Hepatocyte (in vitro differentiated cells): ENCODE measurements around the gene NTRK1. TPM values are rescaled to one million over a fixed set of nuclear protein-coding genes. Genes with fewer than 3 reads are reported as not detected.
A peak's percentile ranks its signal among the peaks of the same experiment; 100 is the strongest.

Experiments used
- DNase-seq: peaks from one replicate; pipeline ENCODE4 v3.0.0-alpha.2; 2016; ENCODE audit warnings: low spot score
- H2AFZ ChIP-seq: fragments of 200-600 bp; sonication (generic); 2 replicates; pipeline ENCODE4 v1.6.0; 2016; ENCODE audit warnings: antibody characterized with exemption, mild to moderate bottlenecking
- H3K27ac ChIP-seq: fragments of 200-600 bp; sonication (generic); 2 replicates; pipeline ENCODE4 v1.5.1; 2016; ENCODE audit warnings: mild to moderate bottlenecking
- H3K27me3 ChIP-seq: fragments of 200-600 bp; sonication (generic); 2 replicates; pipeline ENCODE4 v1.6.1; 2016
- H3K36me3 ChIP-seq: fragments of 200-600 bp; sonication (generic); replicated peaks from 2 replicates; pipeline ENCODE4 v1.5.1; 2016; ENCODE audit warnings: low read depth; ENCODE audit not compliant: insufficient read depth
- H3K4me1 ChIP-seq: fragments of 200-600 bp; sonication (generic); 2 replicates; pipeline ENCODE4 v1.5.1; 2016; ENCODE audit warnings: mild to moderate bottlenecking, moderate library complexity; ENCODE audit not compliant: insufficient read depth
- H3K4me2 ChIP-seq: fragments of 200-600 bp; sonication (generic); 2 replicates; pipeline ENCODE4 v1.6.0; 2016
- H3K4me3 ChIP-seq: fragments of 200-600 bp; sonication (generic); 2 replicates; pipeline ENCODE4 v1.5.1; 2016; ENCODE audit warnings: mild to moderate bottlenecking
- H3K79me2 ChIP-seq: fragments of 200-600 bp; sonication (generic); 2 replicates; pipeline ENCODE4 v1.6.0; 2017; ENCODE audit warnings: mild to moderate bottlenecking
- H3K9me2 ChIP-seq: fragments of 200-600 bp; sonication (generic); replicated peaks from 2 replicates; pipeline ENCODE4 v1.6.0; 2017; ENCODE audit warnings: mild to moderate bottlenecking; ENCODE audit not compliant: insufficient read depth
- H3K9me3 ChIP-seq: fragments of 200-600 bp; sonication (generic); 2 replicates; pipeline ENCODE4 v1.5.1; 2016; ENCODE audit warnings: low read depth, mild to moderate bottlenecking
- H4K20me1 ChIP-seq: fragments of 200-600 bp; sonication (generic); 2 replicates; pipeline ENCODE4 v1.6.0; 2016; ENCODE audit warnings: mild to moderate bottlenecking; ENCODE audit not compliant: insufficient read depth, poor library complexity, severe bottlenecking
- CTCF ChIP-seq: fragments of 200-600 bp; sonication (generic); IDR thresholded peaks from 2 replicates; pipeline ENCODE4 v1.5.1; 2016; ENCODE audit warnings: antibody characterized with exemption, mild to moderate bottlenecking; ENCODE audit not compliant: poor library complexity
- EZH2 ChIP-seq: fragments of 200-600 bp; sonication (generic); IDR thresholded peaks from 2 replicates; pipeline ENCODE4 v1.6.1; 2016; ENCODE audit warnings: antibody characterized with exemption, mild to moderate bottlenecking, borderline replicate concordance
- EZH2phosphoT487 ChIP-seq: fragments of 200-600 bp; sonication (generic); IDR thresholded peaks from one replicate; pipeline ENCODE4 v1.6.1; 2018; ENCODE audit warnings: antibody characterized with exemption, mild to moderate bottlenecking, low read depth, moderate library complexity; ENCODE audit not compliant: unreplicated experiment, severe bottlenecking
- WGBS: methylation state at CpG from one replicate; pipeline ENCODE4 v1.1.6; 2016; ENCODE audit warnings: low lambda C conversion rate; ENCODE audit errors: missing lambda C conversion rate; 5-methylcytosine and 5-hydroxymethylcytosine counted together
- polyA plus RNA-seq: library from polyadenylated mRNA; unstranded; fragments of >200 nt; fragmentation: Nextera tagmentation; extraction: Ambion mirVana; gene quantifications from 2 replicates; pipeline ENCODE4 v1.2.1, GENCODE V29; 2016
- total RNA-seq: library from RNA; depleted of rRNA; stranded (reverse); fragments of >200 nt; gene quantifications from 2 replicates; pipeline ENCODE4 v1.2.3, GENCODE V29; 2014

Gene NTRK1
- total and polyA plus RNA-seq, 2 experiments from 2014 or later: 0.13 TPM; not detected in 1

- no peaks in the 10 kb centered on the region for H3K9me2 ChIP-seq
- H3K4me1 ChIP-seq: peaks cover 5% of the 10 kb centered on the region
- no peak overlapping the region for H2AFZ ChIP-seq
- peaks cover 27% of the 10 kb centered on the region for H3K27me3 ChIP-seq
- WGBS: 88% methylated on average over 6 of the region's 6 CpGs
- no peaks in the 10 kb centered on the region for H3K9me3 ChIP-seq
- H3K27ac ChIP-seq: peak overlapping the region; percentile 69
- H3K36me3 ChIP-seq: no peaks in the 10 kb centered on the region
- H3K4me3 ChIP-seq: no peak overlapping the region
- TF ChIP-seq EZH2: no peak
- no peak for TF ChIP-seq CTCF
- TF ChIP-seq EZH2phosphoT487: no peak
- DNase-seq: no peak
- H3K4me2 ChIP-seq: no peak overlapping the region
- H4K20me1 ChIP-seq: no peaks in the 10 kb centered on the region
- no peaks in the 10 kb centered on the region for H3K79me2 ChIP-seq
Observed at GRCh38 chr1:156895927-156896326, 35.3 kb downstream of the NTRK1 start.

- Histone ChIP-seq H3K27me3 (peaks cover 20% of the 10 kb centered on the region), H3K4me3 (no peak overlapping the region), H3K4me1 (peaks cover 5% of the 10 kb centered on the region), H3K27ac (peak overlapping the region; percentile 60), H2AFZ (no peak overlapping the region), H3K36me3 (no peaks in the 10 kb centered on the region), H4K20me1 (no peaks in the 10 kb centered on the region), H3K4me2 (no peak overlapping the region), H3K9me3 (no peaks in the 10 kb centered on the region), H3K79me2 (no peaks in the 10 kb centered on the region), H3K9me2 (no peaks in the 10 kb centered on the region)
- TF ChIP-seq CTCF: no peak
- TF ChIP-seq EZH2: no peak
- no peak for TF ChIP-seq EZH2phosphoT487
- 71% methylated on average over 16 of the region's 16 CpGs for WGBS
- DNase-seq: peak; percentile 71
Observed at GRCh38 chr1:156896490-156897033, 35.9 kb downstream of the NTRK1 start.

- H3K4me1 ChIP-seq: peaks cover 5% of the 10 kb centered on the region
- no peaks in the 10 kb centered on the region for H3K9me3 ChIP-seq
- no peak for DNase-seq
- WGBS: 79% methylated on average over 14 of the region's 14 CpGs
- H3K4me3 ChIP-seq: no peak overlapping the region
- H3K79me2 ChIP-seq: no peaks in the 10 kb centered on the region
- H3K27me3 ChIP-seq: peaks cover 19% of the 10 kb centered on the region
- no peak overlapping the region for H2AFZ ChIP-seq
- H3K27ac ChIP-seq: peak overlapping the region; percentile 60
- H3K9me2 ChIP-seq: no peaks in the 10 kb centered on the region
- H3K36me3 ChIP-seq: no peaks in the 10 kb centered on the region
- no peak for TF ChIP-seq EZH2phosphoT487
- no peak for TF ChIP-seq EZH2
- no peak for TF ChIP-seq CTCF
- no peaks in the 10 kb centered on the region for H4K20me1 ChIP-seq
- H3K4me2 ChIP-seq: no peak overlapping the region
Observed at GRCh38 chr1:156897078-156897825, 36.6 kb downstream of the NTRK1 start.
